Erythroblast (primary cell): ENCODE data around the gene ENPEP.
"Not testable (repeated sequence)": the region's sequence is repeated elsewhere in the genome, so short reads cannot be mapped to it uniquely, and the experiment has no call there.

ENCODE experiments used
- DNase-seq, 2 experiments: peaks; one replicate each; lab custom pipeline; 2025; lab: John Stamatoyannopoulos, UW
- GATA1 ChIP-seq: IDR thresholded peaks from 2 replicates; pipeline ENCODE4 v1.6.1; 2011; ENCODE audit warnings: low read depth, mild to moderate bottlenecking, control low read depth, low read length, moderate library complexity
- POLR2A ChIP-seq: IDR thresholded peaks from 2 replicates; pipeline ENCODE4 v1.6.1; 2011; ENCODE audit warnings: mild to moderate bottlenecking, low read length

The ENPEP gene, protein sequence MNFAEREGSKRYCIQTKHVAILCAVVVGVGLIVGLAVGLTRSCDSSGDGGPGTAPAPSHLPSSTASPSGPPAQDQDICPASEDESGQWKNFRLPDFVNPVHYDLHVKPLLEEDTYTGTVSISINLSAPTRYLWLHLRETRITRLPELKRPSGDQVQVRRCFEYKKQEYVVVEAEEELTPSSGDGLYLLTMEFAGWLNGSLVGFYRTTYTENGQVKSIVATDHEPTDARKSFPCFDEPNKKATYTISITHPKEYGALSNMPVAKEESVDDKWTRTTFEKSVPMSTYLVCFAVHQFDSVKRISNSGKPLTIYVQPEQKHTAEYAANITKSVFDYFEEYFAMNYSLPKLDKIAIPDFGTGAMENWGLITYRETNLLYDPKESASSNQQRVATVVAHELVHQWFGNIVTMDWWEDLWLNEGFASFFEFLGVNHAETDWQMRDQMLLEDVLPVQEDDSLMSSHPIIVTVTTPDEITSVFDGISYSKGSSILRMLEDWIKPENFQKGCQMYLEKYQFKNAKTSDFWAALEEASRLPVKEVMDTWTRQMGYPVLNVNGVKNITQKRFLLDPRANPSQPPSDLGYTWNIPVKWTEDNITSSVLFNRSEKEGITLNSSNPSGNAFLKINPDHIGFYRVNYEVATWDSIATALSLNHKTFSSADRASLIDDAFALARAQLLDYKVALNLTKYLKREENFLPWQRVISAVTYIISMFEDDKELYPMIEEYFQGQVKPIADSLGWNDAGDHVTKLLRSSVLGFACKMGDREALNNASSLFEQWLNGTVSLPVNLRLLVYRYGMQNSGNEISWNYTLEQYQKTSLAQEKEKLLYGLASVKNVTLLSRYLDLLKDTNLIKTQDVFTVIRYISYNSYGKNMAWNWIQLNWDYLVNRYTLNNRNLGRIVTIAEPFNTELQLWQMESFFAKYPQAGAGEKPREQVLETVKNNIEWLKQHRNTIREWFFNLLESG

DNA sequence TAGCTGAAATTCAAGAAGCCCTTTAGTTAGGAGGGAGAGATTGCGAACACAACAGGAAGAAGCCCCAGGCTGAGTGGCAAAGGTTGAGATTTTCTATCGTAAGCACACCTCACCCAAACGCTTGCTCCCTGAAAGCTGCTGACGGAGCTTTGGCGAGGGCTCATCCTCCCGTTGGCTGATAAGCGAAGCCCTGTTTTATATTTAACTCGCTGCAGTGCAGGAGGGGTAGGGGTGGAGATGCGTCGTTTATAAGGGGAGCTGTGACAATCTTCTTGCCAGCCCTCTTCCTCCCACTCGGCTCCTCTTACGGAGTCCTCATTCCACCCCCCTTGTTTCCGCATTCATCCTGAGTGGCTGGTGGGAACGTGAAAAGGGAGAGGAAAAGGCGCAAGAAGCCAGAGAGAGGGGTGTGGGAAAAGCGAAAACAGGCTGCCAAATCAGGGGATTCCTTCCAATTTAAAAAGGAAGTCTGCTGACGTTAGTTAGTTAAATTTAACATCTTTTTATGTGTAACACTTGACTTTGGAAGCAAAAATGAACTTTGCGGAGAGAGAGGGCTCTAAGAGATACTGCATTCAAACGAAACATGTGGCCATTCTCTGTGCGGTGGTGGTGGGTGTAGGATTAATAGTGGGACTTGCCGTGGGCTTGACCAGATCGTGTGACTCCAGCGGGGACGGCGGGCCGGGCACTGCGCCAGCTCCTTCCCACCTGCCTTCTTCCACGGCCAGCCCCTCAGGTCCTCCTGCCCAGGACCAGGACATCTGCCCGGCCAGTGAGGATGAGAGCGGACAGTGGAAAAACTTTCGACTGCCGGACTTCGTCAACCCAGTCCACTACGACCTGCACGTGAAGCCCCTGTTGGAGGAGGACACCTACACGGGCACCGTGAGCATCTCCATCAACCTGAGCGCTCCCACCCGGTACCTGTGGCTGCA lies at the start of gene ENPEP:
TSS of gene ENPEP (plus strand) at position 275 of the 938 bp plus-strand sequence. CDS start at position 535, 260 bp downstream.
- TF ChIP-seq POLR2A = no peak
- TF ChIP-seq GATA1 = no peak
- DNase-seq = no peak

DNA sequence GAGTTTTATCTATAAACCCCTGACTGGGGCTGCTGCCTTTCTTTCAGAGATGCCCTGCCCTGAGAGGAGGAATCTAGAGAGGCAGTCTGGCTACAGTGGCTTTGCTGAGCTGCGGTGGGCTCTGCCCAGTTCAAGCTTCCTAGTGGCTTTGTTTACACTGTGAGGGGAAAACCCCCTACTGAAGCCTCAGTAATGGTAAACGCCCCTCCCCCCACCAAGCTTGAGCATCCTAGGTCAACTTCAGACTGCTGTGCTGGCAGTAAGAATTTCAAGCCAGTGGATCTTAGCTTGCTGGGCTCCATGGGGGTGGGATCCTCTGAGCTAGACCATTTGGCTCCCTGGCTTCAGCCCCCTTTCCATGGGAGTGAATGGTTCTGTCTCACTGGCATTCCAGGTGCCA lies 44.1 kb upstream of the ENPEP start:
- not testable (repeated sequence) for DNase-seq

DNA sequence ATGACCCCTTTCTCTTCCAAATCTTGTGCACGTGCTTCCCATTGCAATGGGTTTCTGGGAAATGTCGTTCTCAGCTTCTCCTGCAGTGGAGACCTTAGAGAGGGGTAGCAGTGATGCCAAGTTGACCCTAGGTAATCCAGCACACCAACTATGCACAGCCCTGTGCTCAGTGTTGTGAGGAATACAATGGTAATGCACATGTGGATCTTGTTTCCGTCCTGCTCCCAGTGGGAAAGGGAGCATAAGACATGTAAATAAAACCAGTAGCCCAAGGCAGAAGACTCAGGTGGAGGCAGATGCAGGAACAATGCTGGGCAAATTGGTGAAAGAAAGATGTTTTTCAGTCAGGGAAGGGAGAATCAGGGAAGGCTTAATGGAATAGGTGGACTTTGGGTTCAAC lies 38.7 kb upstream of the ENPEP start:
- not testable (repeated sequence) for DNase-seq

DNA sequence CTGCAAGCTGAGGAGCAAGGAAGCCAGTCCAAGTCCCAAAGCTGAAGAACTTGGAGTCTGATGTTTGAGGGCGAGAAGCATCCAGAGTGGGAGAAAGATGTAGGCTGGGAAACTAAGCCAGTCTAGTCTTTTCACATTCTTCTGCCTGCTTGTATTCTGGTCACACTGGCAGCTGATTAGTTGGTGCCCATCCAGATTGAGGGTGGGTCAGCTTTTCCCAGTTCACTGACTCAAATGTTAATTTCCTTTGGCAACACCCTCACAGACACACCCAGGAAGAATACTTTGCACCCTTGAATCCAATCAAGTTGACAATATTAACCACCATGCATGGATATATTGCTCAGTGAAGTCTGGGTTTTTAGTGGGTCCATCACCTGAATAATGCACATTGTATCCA lies 36.7 kb upstream of the ENPEP start:
- not testable (repeated sequence) for DNase-seq

DNA sequence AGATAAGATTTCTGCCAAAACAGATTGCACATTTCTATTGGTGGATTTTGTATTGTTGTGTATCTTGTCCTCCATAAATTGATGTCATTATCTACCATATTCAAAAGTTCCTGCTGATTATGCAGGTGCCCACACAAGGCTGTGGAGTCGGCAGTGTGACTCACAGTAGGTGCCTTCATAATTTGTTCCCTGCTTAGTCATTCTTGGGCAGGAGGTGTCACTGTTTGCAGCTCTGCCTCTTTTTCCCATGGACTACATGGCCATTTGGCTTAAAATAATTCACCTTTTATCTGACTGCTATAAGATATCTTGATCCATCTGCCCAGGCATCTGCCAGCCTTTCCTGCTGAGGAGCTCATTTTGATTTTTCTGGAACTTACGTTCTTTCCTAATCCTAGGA lies 33.6 kb upstream of the ENPEP start:
- no peak for TF ChIP-seq GATA1
- no peak for TF ChIP-seq POLR2A
- DNase-seq = no peak

DNA sequence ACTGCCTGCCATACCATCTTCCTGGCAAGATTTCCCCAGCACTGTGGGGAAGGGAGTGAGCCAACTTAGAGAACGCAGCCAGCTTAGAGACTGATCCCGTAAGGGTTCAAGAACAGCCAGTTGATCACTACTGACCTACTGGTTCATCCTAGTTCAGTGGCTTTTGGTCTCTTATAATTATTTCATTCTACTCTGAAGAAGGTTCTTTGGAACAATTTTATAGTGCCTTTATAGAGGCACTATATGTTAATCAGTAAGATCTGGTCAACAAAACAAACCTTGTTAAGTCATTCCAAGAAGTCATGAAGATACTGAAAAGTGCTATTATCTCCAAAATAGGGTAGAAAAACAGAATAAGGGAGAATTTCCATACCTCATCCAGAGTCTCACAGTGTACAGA lies 33.2 kb upstream of the ENPEP start:
- DNase-seq = no peak
- TF ChIP-seq GATA1 (no peak), POLR2A (no peak)

DNA sequence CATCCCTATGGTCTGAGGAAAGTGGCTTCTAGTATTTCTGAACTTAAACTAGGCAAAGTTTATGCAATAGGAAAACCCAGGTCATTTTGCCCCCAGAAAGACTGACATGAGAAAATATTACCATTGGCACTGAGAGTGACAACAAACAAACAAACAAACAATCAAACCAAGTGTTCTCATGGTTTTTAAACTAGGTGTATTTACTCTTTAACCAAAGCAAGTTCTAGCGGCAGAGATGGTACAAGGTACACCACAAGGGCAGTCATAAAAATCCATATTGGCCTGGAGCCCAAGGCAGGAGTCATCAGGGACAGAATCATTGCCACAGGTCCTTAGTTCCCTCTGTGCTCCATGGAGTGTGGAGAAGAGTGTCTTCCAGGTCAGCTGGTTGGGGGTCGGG lies 26.0 kb upstream of the ENPEP start:
- no peak for DNase-seq
- TF ChIP-seq GATA1 = no peak
- TF ChIP-seq POLR2A = no peak

DNA sequence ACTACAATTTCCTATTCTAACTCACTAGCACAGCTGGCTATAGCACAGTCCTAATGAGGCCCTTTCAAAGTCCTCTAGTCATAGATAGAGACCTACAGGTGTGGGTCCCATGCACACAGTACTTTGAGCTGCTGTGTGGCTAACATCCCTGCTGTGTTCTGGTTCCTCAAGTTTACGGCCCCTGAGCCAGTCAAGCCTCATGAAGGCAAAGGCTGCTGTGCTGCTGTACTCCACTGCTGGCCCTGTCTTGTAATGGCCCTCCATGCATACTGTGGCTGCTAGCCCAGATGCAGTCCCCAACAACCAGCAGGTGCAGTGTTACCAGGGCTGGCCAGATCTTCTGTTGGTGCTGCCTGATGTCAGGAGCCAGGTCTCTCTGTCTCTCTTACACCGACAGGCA lies 23.4 kb upstream of the ENPEP start:
- no peak for TF ChIP-seq POLR2A
- TF ChIP-seq GATA1 = no peak
- DNase-seq = no peak

DNA sequence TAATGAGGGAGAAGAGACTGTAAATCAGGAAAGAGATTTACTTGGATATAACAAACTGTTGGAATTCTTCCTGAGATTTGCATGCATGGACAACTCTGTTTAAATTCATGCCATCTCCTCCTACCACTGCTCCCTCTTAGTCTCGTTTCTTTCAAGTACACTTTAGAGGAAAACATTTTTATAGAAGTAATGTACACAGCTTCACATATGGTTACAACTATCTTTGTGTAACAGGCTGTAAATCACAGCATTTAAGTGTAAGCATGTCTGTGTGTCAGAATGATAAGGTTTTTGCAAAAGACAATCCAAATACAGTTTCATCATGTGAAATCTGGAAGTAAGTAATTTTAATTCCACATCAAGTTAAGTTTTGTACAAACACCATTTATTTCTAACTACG lies 21.5 kb upstream of the ENPEP start:
- peak in 1 of 2 experiments; percentile 5 for DNase-seq
- TF ChIP-seq GATA1 = no peak
- TF ChIP-seq POLR2A = no peak

DNA sequence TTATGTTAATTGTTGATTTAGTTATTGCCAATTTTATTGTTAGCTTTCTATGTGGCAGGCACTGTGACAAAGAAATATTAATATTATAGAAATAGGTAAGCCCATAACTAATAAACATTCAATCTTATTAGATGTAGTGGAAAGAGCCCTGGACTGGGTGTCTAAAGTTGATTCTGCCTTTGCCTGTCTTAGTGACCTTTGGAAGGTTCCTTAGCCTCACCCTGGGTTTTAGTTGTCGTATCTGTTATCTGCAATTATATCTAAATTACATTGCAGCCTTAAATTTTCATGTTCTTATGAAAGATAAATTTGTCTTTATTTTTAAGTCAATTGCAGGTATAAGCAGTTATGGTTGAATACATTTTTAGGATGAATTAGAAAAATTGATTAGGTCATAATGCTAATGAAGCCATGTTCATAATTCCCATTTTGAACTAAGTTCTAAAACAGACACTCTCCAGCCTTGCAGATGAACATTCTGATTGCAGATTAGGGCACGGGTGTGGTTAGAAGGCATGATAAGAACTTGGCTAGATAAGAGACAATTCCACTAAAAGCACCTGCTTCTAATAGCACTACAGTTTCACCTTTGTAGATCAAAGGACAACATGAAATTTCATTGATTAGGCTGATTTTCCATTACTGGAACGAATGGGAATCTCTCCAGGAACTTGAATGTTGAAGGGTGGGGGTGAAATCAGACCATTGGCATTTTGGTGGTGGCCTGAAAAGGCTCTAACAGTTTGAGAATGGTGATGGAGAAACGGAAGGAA lies 17.3 kb upstream of the ENPEP start:
- no peak for DNase-seq
- TF ChIP-seq GATA1 (no peak), POLR2A (no peak)

DNA sequence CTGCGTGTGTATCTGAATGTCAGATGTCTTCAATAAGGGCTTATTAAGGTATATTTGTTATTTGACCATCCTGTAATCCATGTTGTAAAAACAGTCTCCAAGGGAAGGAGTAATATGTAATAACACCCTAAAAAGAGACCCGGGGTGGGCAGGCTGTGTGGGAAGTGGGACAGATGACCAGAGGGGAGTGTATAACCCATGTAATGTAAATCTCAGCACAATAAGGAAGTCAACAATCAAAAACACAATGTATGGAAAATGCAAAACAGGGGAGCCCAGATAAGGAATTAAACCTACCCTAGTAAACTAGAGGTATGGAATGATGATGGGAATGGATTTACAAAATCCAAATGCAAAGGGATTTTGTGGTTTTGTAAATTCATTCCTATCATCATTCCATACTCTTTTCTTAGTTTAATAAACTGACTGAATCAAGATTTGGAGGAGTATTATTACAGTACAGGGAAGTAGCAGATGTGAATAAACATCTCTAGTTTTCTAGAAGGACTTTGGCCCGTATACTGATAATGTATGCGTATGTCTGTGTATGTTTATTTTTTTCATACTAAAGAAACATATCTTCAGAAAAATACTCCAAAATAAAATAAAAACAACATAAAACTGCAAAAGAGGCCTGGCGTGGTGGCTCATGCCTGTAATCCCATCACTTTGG lies 15.7 kb upstream of the ENPEP start:
- TF ChIP-seq POLR2A = no peak
- no peak for TF ChIP-seq GATA1
- DNase-seq = no peak

DNA sequence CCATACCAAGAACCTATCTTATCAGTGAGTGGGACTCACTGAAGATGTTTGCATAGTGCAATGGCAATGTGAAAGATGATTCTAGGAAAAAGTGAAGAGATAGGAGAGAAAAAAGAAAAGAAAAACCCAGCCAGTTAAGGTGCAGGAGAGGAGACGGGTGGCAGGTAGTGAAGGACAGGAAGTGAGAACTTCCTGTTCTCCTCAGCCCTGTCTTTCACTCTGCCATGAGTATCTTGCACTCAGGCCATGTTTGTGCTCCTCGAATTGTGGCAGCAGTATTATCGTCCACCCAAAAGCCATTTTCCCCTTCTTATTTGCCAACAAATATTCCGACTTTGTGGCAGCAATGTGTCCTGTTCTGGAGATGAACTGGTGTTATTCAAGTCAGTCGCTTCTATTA lies 8.6 kb upstream of the ENPEP start:
- DNase-seq = no peak
- TF ChIP-seq POLR2A = no peak
- TF ChIP-seq GATA1 = no peak
